ENCODE measurements around the gene EVPLL.
"Not testable (repeated sequence)": the region's sequence is repeated elsewhere in the genome, so short reads cannot be mapped to it uniquely, and the experiment has no call there.

Gene EVPLL

GRCh38 chr17:18426639-18427038 is 49.1 kb downstream of the EVPLL start:
- not testable (repeated sequence) for DNase-seq

GRCh38 chr17:18432206-18432605 is 54.6 kb downstream of the EVPLL start:
- not testable (repeated sequence) for DNase-seq

All from activated CD4-positive, CD25-positive, alpha-beta regulatory T cell (primary cell).